Ammon's horn (tissue), 1 donor: ENCODE results near the gene CA5A.

Experiments used
- DNase-seq: peaks from one replicate; pipeline ENCODE4 v3.0.0-alpha.2; 2016; ENCODE audit warnings: low spot score

The CA5A gene

DNA sequence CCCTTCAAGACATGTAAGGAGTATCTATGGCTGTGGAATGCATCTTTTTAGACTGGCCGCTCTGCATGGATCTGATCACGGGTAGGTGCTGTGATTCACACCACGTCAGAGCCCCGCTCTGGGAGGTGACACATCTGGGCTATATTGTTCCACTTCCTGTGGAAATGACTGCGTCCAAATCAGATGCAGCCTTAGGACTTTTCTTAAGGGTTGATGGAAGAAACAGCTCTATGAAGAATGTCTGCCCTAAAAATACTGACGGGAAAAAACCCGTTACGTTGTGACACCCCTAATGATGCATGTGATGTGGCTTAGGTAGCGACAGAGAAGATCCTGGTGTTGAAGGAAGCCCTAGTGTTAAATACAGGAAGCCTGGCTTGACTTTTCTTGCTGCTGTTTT is 27.1 kb upstream of the CA5A start:
- DNase-seq, result no peak

DNA sequence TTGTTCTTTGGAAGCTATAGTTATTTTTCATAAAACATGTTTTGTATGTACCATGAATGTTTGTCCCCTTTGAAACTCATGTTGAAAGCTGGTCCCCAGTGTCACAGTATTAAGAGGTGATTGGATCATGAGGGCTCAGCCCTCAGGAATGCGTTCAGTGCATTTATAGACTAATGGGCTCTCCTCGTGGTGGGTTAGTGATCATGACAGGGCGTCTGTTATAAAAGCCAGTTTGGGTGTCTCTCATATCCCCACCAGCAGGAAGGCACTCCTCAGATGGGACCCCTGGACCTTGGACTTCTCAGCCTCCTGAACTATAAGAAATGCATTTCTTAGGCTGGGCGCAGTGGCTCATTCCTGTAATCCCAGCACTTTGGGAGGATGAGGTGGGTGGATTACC is 25.3 kb upstream of the CA5A start:
- no peak for DNase-seq

- DNase-seq, result no peak
Observed at GRCh38 chr16:87960852-87961251, 24.5 kb upstream of the CA5A start.

- peak; percentile 35 for DNase-seq
Observed at GRCh38 chr16:87960296-87960695, 24.0 kb upstream of the CA5A start.

DNA sequence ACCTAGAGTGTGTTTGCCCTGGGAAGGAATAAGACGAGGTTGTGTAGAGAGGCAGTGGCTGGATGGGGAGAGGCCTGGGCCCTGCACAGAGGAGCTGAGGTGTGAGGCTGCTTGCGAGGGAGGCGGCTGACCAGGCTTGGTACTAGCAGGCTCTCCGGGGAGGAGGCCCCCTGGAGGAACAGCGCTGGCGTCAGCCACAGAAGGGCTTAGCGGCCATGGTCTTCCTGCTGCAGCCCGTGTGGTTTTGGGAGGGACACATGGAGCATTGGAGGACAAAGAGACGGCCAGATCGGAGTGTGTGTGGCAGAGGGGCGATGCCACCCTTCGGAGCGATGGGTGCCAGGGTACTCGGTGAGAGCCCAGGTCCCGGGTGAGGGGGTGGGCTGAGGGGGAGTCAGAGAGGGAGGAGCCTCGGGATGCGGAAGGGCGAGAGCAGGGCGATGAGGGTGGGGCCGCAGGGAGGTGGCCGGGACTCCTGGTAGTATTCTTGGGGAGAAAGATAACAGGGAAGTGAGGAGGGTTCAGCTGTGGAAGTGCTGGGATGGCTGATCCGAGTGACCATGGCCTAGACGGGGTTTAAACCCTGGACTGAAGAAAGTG is 23.2 kb upstream of the CA5A start:
- DNase-seq, result no peak

DNA sequence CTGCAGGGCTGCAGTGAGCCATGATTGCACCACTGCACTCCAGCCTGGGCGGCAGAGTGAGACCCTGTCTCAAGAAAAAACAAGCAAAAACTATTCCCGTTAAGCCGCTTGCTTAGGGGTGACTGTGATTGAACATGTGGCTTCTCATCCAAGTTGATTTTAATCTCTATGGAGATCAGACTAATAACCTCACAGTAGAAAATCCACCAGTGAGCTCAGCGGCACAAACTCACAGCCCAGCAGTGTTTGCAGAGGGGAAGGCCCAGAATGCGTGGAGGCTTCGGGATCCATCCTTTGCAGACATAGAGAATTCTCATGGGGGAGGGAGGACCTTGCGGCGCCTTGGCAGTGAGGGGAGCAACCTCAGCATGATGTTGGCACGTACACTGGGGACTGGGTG is 22.3 kb upstream of the CA5A start:
- peak; percentile 3 for DNase-seq

DNA sequence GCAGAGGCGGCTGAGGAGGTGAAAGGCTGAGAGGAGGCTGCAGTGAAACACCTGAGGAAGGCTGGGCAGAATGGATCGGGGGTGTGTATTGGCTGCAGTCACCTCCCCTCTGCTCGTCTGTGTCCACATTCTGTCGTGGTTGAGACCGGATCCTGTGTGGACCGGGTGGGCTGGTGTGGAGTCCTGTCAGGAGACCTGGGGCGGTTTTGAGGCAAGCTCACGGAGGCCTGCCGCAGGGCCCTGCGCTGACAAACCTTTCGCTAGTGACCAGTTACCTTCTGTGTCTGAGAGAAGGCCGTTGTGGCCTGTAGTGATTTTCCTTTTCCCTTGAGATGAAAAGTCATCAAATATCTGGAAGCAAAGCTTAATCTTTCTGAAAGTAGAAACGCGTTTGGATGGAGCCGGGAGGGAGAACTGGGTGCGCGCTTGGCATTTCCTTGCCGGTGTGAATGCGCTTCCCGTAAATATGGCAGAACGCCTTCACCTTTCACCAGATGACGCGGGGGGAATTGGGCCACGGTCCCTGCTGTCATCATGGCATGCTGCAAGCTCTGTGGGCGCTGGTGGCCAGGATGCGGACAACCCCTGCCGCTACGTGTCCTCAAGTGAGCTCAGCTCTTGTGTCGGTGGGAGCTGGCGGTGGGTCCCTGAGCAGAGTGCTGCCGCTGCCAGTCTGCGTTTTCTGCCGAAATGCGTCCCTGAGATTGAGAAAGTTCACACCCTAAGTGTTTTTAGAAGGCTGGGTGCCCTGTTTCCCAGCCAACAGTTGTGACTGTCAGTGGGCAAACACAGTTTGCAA is 21.2 kb upstream of the CA5A start:
- DNase-seq, result no peak

DNA sequence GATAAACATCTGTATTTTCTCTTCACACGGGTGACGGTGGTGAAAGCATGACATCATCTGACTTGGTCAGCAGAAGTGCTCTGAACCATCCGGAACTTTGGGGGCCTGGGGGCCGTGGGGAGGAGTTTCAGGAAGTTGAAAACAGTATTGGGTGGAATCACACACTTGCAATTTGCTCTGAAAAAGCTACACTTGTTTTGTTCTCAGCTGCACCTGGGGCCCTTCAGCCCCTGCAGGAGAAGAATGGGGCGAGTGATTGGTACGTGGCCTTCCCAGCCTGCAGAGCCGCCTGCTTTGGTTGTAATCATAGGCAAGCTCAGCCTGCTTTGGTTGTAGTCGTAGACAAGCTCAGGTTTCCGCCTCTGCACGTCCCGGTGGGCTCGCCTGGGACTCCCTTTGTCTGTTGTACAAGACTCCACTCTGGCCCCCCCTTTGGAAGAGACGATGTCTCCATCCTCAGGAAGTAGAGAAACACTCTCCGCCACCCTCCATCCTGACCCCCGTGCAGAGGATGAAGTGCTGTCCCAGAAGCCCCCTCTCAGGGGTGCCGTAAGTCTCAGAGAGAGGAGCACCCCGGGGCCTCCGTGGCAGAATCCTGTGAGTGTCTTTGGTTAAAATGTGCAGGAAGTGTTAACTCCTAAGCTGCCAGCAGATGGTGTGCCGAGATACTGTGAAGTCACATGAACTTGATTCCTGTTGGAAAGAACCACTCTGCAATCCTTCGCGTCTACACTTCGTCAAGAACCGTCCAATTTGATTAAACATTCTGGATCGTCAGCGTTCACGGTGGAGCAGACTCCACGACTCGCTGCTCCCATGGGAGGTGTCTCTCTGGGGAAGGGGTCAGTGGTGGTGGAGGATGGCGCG is 20.3 kb upstream of the CA5A start:
- DNase-seq, result peak; percentile 49

DNA sequence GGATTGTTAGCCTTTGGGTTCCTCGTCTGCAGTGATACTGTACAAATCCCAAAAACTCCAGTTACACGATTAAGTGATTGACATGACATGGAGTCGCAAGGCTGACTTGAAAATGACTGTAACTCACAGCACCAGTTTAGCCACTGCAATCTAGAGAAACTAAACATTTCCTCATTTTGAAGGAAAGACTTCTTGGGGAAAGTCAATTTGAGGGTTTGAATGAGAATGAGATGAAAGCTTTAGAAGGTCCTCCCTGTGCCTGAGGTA is 19.7 kb upstream of the CA5A start:
- no peak for DNase-seq

DNA sequence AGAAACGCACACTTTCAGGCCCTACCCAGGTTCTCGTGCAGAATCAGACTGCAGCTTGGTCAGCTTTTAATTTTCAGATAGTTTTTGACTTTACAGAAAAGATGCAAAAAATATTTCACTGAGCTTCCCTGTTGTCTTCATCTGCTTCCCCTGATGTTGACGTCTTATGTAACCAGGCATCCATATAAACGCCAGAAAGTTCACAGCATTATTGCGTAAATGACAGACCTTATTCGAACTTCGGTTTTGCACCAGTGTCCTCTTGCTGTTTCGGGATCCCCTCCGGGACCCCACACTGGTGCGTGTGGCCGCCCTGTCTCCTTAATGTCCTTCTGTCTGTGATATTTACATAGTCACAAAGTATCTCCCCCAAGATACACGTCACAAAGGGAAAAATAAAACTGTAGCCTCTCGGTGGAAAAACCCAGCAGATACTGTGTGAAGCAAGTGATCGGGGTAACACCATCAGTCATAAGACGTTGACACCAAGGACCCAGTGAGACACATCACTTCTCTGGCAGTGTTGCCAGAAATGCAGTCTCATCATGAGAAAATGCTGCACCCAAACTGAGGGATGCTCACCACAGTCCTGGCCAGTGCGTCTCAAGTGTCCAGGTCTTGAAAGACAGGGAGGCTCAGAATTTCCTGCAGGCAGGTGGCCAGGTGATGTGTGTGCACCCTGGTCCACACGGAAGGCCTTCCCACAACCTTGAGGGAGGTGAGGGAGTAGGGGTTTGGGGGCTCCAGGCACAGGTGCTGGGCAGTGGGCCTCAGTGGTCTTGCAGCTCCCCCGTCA is 19.2 kb upstream of the CA5A start:
- DNase-seq, result no peak

DNA sequence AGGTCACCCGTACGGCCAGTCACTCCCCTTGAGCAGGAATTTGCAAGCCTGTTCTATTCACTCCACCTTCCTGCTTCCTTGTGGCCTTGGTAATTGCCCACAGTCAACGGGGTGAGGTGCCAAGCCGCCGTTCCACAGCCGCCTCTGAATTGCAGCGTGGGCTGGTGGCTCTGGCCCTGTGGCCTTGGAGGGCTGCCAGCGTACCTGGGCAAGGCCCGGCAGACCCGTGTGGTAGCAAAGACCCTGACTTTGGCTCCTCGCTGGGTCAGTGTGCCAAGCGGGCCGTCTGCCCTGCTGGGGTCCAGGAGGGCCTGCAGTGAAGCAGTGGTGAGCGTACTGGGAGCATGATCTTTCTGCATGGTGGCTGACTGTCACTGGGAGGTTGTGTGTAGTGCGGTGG is 18.5 kb upstream of the CA5A start:
- no peak for DNase-seq

GRCh38 chr16:87954361-87954760 is 18.0 kb upstream of the CA5A start:
- no peak for DNase-seq

DNA sequence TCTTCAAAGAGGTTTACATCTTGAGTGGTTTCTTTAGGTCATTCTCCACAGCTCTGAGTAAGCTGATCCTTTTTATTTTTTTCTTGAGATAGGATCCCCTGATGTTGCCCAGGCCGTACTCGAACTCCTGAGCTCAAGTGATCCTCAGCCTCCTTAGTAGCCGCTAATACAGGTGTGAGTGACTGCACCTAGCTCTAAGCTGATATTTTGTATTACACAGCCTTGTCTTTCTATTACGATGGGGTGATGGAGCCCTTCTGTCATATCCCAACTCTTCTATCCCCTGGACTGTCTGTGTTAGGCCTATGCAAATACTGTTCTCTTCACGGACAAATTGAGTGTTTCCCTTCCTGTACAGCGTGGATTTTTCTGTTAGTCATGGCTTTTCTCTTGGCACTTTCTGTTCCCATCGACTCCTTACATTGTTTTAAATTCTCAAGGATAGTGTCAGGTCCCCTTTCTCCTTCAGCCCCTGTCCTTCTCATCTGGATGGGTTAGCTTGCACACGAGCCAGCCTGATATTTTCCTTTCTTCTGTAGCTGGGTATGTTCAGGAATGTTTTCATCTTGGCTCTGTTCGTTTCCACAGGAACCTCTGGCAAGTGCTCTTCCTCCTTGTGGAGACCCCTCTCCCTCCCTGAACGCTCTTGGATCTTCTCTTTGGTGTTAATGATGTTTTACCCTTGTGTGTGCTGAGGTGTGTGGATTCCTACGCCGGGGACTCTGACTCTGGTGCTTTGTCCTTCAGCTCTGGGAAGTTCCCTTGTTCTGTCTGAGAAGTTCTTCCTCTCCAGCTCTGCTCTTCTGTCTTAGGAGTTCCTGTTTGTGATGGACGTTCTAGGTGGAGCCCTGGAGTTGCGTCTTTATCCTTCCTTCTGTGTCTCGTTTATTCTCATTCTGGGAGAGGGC is 17.2 kb upstream of the CA5A start:
- no peak for DNase-seq

- DNase-seq, result no peak
Observed at GRCh38 chr16:87952751-87953150, 16.4 kb upstream of the CA5A start.

GRCh38 chr16:87951552-87952538 is 15.5 kb upstream of the CA5A start:
- no peak for DNase-seq

DNA sequence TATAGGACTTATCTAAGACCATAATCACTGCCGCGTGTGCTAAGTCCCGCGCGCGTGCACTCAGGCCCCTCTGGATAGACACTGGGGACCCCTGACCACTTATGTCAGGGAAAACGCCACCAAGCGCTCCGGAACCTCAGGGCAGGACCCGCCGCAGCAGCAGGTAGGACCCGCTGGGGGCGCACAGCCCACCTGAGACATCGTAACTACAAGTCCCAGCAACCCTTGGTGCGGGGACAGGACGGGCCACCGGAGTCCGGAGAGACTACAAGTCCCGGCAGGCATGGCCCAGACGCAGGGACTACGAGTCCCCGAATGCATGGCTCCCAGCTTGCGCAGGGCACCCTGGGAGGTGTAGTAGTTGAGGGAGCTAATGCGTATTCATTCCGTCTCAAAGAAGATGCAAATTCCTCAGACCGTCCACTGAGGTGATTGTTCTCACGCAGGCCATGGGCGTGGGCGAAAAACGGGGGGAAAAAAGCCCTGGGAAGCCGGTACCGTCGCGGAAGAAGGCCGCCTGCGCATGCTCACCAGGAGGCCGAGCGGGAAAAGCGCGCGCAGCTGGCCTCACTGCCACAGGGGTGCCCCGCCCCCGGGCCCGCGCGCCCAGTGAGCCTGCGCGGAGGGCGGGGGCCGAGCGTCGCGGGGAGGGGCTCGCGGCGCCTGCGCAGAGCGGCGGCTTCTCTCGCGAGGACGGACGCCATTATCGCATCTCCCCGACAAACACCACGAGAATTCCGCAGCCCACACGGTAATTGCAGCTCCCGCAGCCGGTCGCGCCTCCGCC is 14.6 kb upstream of the CA5A start, which contains the start of gene BANP:
Gene BANP (plus strand): TSS at position 670 of the 787 bp plus-strand sequence. CDS start 23,682 bp downstream, outside the sequence.
- peak; percentile 99 for DNase-seq

GRCh38 chr16:87949071-87949744 is 12.9 kb upstream of the CA5A start:
- no peak for DNase-seq

DNA sequence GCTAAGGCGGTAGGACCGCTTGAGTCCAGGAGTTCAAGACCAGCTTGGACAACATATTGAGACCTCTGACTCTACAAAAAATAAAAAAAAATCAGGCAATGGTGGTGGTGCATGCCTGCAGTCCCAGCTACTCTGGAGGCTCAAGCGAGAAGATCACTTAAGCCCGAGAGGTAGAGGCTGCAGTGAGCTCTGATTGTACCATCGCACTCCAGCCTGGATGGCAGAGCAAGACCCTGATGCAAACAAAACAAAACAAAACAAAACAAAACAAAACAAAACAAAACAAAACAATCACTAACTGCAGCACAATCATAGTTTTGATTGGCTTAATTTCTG is 12.4 kb upstream of the CA5A start:
- no peak for DNase-seq

GRCh38 chr16:87948119-87948545 is 11.8 kb upstream of the CA5A start:
- no peak for DNase-seq
